ENCODE data around the gene UBE2QL1. TPM values are rescaled to one million over a fixed set of nuclear protein-coding genes. Genes with fewer than 3 reads are reported as not detected.

UBE2QL1 gene
- total RNA-seq, 1 donor from 2014 or later, result 2.7 TPM

DNA sequence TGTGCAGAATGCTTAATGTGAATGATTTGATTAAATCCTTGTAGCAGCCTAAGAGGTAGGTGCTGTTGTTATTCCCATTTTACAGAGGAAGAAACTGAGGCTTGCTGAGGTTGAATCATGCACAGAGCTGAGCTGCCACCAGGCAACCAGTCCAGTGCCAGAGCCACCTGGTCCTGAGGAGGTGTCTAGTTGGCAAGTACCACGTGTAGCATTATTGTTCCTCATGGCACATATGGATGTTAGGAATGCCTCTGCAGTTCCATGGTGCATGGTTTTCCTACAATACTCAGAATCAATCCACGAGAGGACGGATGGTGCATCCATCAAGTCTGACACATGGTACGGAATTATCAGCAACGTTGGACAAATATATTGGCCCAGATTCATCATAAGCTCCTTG, 8.9 kb downstream of the UBE2QL1 start:
- Mint-ChIP-seq H3K4me1 (no peaks in the 10 kb centered on the region), H3K36me3 (ENCODE audit: low read depth) (no peaks in the 10 kb centered on the region), H3K9me3 (no peaks in the 10 kb centered on the region), H3K27me3 (ENCODE audit: low read depth) (peaks cover 59% of the 10 kb centered on the region), H3K4me3 (no peak overlapping the region), H3K27ac (ENCODE audit: unreplicated experiment) (no peak overlapping the region)
- DNase-seq (ENCODE audit: low read depth, low spot score), result no peak
- TF ChIP-seq, protein P1, sequence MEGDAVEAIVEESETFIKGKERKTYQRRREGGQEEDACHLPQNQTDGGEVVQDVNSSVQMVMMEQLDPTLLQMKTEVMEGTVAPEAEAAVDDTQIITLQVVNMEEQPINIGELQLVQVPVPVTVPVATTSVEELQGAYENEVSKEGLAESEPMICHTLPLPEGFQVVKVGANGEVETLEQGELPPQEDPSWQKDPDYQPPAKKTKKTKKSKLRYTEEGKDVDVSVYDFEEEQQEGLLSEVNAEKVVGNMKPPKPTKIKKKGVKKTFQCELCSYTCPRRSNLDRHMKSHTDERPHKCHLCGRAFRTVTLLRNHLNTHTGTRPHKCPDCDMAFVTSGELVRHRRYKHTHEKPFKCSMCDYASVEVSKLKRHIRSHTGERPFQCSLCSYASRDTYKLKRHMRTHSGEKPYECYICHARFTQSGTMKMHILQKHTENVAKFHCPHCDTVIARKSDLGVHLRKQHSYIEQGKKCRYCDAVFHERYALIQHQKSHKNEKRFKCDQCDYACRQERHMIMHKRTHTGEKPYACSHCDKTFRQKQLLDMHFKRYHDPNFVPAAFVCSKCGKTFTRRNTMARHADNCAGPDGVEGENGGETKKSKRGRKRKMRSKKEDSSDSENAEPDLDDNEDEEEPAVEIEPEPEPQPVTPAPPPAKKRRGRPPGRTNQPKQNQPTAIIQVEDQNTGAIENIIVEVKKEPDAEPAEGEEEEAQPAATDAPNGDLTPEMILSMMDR (conservative IDR thresholded peaks at IDR 0.05), result no peak

DNA sequence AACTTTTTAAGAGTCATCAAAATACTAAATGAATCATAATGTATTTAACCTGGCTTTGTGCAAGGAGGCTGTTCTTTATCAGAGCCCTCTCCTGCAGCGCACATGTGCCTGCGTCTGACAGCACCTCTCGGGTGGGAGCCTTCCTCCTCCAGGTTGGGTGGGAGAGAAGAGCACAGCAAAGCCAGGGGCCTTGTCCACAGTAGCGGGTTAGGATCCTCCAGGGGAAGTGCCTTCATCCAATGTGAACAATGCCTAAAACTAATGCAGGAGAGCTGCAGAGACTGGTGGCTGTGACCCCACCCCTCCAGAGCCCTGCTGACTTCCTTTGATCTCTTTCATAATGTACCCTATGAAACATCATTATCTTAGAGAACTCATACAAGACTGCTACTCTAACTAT, 10.2 kb downstream of the UBE2QL1 start:
- Mint-ChIP-seq H3K9me3 (no peaks in the 10 kb centered on the region), H3K4me3 (no peak overlapping the region), H3K27ac (ENCODE audit: unreplicated experiment) (no peak overlapping the region), H3K27me3 (ENCODE audit: low read depth) (peaks cover 48% of the 10 kb centered on the region), H3K4me1 (no peaks in the 10 kb centered on the region), H3K36me3 (ENCODE audit: low read depth) (no peaks in the 10 kb centered on the region)
- DNase-seq (ENCODE audit: low read depth, low spot score), result no peak
- TF ChIP-seq, protein P1 (conservative IDR thresholded peaks at IDR 0.05), result no peak

DNA sequence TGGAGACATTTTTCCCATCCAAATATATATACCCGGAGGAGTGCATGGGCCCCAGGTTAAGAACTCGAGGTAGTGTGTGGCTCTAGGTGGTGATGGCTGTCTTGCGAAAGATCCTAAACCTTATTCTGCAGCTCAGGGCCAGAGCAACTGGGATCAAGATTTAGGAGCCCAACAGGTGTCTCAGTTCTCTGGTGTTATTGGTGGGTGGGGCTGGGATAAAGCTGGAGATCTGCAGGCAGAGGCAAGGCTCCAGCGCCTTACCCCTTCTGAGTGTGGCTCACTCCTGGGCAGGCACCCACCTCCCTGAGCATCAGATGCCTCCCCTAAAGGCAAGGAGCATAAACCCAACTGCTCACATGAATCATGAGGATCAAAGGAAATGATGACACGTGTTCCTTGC, 11.2 kb downstream of the UBE2QL1 start:
- H3K4me1 Mint-ChIP-seq, result no peaks in the 10 kb centered on the region
- H3K9me3 Mint-ChIP-seq, result no peaks in the 10 kb centered on the region
- no peak overlapping the region for H3K4me3 Mint-ChIP-seq
- H3K27ac Mint-ChIP-seq (ENCODE audit: unreplicated experiment), result no peak overlapping the region
- H3K27me3 Mint-ChIP-seq (ENCODE audit: low read depth), result peaks cover 37% of the 10 kb centered on the region
- TF ChIP-seq, protein P1 (conservative IDR thresholded peaks at IDR 0.05), result no peak
- DNase-seq (ENCODE audit: low read depth, low spot score), result no peak
- H3K36me3 Mint-ChIP-seq (ENCODE audit: low read depth), result no peaks in the 10 kb centered on the region

DNA sequence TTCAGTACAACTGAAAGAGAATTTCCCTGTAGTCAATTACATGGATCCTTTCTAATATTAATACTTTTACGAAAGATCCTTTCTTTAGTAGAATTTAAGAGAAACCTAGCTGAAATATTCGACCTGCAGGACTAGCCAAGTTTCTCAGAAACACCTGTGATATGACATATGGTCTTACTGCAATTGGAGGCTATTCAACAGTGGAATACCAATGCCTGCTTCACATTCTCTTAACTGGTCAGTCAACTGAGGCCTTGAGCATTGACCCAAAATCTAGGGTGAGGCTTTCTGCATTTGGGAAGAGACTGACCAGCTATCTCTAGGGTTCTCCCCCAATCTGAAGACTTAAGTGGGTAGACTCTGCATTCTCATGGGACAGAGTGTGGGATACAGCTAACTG, 12.3 kb downstream of the UBE2QL1 start:
- no peaks in the 10 kb centered on the region for H3K4me1 Mint-ChIP-seq
- H3K36me3 Mint-ChIP-seq (ENCODE audit: low read depth), result no peaks in the 10 kb centered on the region
- H3K27me3 Mint-ChIP-seq (ENCODE audit: low read depth), result peaks cover 27% of the 10 kb centered on the region

DNA sequence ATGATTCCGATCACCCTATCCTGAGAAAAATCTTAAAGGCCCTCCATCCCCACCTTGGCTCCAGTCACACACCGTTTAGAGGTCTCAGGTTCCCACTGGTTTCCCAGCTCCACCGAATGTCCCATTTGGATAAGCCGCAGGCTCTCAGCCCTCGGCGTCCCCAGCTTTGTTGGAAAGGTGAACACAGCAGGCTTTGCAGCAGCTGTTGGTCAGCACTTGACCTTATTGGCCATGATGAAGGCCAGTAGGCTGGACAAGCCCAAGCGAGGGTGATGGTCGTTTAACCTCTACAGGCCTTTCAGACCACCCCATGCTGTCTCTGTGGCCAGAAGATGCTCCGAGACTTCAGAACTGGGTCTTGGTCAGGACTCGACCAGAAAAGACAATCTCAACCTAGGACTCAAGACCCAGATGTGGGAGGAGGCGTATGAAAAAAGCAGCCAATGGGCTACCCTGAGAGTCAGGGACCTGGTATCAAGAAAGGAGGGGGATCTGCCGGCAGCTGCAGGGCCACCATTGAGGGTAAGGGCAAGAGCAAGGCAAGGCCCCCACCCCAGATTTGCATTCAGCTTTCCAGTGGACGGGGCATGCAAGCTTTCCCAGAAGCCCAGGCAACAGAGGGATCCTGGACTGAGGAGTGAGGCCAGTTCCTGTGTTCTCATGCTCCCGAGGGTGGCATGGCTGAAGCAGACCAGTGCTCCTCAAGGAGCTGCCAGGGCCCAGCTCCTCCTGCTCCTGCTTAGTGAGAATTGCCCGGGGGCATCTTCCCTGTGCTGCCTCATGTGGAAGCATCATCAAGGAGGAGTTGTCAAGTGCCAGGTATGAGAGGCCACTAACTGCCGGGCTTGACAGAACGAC, 13.4 kb downstream of the UBE2QL1 start:
- TF ChIP-seq, protein P1 (conservative IDR thresholded peaks at IDR 0.05), result no peak
- Mint-ChIP-seq H3K9me3 (no peaks in the 10 kb centered on the region), H3K4me1 (peaks cover 5% of the 10 kb centered on the region), H3K27ac (ENCODE audit: unreplicated experiment) (no peak overlapping the region), H3K36me3 (ENCODE audit: low read depth) (no peaks in the 10 kb centered on the region), H3K27me3 (ENCODE audit: low read depth) (peaks cover 19% of the 10 kb centered on the region), H3K4me3 (no peak overlapping the region)
- DNase-seq (ENCODE audit: low read depth, low spot score), result no peak

More for the DNA sequence above, 12.3 kb downstream of the UBE2QL1 start:
- no peaks in the 10 kb centered on the region for H3K9me3 Mint-ChIP-seq
- no peak for DNase-seq (ENCODE audit: low read depth, low spot score)
- H3K4me3 Mint-ChIP-seq, result no peak overlapping the region
- TF ChIP-seq, protein P1 (conservative IDR thresholded peaks at IDR 0.05), result no peak
- no peak overlapping the region for H3K27ac Mint-ChIP-seq (ENCODE audit: unreplicated experiment)
